ENCODE data around the gene C6orf15.

GRCh38 chr6:31142361-31142761 is 30.0 kb upstream of the C6orf15 start:
- TF ChIP-seq MXI1 (conservative IDR thresholded peaks at IDR 0.05; ENCODE audit: poor library complexity, severe bottlenecking) = no peak
- TF ChIP-seq, protein P1, sequence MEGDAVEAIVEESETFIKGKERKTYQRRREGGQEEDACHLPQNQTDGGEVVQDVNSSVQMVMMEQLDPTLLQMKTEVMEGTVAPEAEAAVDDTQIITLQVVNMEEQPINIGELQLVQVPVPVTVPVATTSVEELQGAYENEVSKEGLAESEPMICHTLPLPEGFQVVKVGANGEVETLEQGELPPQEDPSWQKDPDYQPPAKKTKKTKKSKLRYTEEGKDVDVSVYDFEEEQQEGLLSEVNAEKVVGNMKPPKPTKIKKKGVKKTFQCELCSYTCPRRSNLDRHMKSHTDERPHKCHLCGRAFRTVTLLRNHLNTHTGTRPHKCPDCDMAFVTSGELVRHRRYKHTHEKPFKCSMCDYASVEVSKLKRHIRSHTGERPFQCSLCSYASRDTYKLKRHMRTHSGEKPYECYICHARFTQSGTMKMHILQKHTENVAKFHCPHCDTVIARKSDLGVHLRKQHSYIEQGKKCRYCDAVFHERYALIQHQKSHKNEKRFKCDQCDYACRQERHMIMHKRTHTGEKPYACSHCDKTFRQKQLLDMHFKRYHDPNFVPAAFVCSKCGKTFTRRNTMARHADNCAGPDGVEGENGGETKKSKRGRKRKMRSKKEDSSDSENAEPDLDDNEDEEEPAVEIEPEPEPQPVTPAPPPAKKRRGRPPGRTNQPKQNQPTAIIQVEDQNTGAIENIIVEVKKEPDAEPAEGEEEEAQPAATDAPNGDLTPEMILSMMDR (IDR thresholded peaks at IDR 0.05; ENCODE audit: poor library complexity, severe bottlenecking) = no peak
- no peak for TF ChIP-seq POLR2AphosphoS5 (IDR thresholded peaks at IDR 0.05)
- TF ChIP-seq, protein P2, sequence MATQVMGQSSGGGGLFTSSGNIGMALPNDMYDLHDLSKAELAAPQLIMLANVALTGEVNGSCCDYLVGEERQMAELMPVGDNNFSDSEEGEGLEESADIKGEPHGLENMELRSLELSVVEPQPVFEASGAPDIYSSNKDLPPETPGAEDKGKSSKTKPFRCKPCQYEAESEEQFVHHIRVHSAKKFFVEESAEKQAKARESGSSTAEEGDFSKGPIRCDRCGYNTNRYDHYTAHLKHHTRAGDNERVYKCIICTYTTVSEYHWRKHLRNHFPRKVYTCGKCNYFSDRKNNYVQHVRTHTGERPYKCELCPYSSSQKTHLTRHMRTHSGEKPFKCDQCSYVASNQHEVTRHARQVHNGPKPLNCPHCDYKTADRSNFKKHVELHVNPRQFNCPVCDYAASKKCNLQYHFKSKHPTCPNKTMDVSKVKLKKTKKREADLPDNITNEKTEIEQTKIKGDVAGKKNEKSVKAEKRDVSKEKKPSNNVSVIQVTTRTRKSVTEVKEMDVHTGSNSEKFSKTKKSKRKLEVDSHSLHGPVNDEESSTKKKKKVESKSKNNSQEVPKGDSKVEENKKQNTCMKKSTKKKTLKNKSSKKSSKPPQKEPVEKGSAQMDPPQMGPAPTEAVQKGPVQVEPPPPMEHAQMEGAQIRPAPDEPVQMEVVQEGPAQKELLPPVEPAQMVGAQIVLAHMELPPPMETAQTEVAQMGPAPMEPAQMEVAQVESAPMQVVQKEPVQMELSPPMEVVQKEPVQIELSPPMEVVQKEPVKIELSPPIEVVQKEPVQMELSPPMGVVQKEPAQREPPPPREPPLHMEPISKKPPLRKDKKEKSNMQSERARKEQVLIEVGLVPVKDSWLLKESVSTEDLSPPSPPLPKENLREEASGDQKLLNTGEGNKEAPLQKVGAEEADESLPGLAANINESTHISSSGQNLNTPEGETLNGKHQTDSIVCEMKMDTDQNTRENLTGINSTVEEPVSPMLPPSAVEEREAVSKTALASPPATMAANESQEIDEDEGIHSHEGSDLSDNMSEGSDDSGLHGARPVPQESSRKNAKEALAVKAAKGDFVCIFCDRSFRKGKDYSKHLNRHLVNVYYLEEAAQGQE (IDR thresholded peaks at IDR 0.05; ENCODE audit: borderline replicate concordance) = no peak
- TF ChIP-seq RAD21 (conservative IDR thresholded peaks at IDR 0.05) = no peak
- no peak for TF ChIP-seq EP300 (conservative IDR thresholded peaks at IDR 0.05; ENCODE audit: poor library complexity, severe bottlenecking)
